Sigmoid colon (tissue), 4 donors: ENCODE data around the gene SLC39A11.

Experiments used
- POLR2AphosphoS5 ChIP-seq, 4 donors: sonication (generic); formaldehyde crosslinking; IDR thresholded peaks; one replicate each; pipeline ENCODE4 v1.6.1; 2017; ENCODE audit warnings: antibody characterized with exemption in 4 of 4
- TF ChIP-seq, protein P1 (sequence below), 4 experiments: fragments of 450-650 bp in 3 of 4; fragments of 200-600 bp in 1 of 4; IDR thresholded peaks; one replicate each; pipeline ENCODE4 v1.5.1; 2016 to 2019; ENCODE audit warnings: antibody characterized with exemption in 4 of 4, mild to moderate bottlenecking in 3 of 4, moderate library complexity in 2 of 4

GRCh38 chr17:72763981-72764380 is 328.5 kb downstream of the SLC39A11 start:
- TF ChIP-seq POLR2AphosphoS5 (IDR thresholded peaks at IDR 0.05), result no peak
- TF ChIP-seq, protein P1, sequence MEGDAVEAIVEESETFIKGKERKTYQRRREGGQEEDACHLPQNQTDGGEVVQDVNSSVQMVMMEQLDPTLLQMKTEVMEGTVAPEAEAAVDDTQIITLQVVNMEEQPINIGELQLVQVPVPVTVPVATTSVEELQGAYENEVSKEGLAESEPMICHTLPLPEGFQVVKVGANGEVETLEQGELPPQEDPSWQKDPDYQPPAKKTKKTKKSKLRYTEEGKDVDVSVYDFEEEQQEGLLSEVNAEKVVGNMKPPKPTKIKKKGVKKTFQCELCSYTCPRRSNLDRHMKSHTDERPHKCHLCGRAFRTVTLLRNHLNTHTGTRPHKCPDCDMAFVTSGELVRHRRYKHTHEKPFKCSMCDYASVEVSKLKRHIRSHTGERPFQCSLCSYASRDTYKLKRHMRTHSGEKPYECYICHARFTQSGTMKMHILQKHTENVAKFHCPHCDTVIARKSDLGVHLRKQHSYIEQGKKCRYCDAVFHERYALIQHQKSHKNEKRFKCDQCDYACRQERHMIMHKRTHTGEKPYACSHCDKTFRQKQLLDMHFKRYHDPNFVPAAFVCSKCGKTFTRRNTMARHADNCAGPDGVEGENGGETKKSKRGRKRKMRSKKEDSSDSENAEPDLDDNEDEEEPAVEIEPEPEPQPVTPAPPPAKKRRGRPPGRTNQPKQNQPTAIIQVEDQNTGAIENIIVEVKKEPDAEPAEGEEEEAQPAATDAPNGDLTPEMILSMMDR (IDR thresholded peaks at IDR 0.05), result no peak
